SJSA1 (cell line): ENCODE results near the gene ERFL. TPM values are rescaled to one million over a fixed set of nuclear protein-coding genes. Genes with fewer than 3 reads are reported as not detected.

Experiments used
- DNase-seq, 2 experiments: peaks; one replicate each; pipeline ENCODE4 v3.0.0-alpha.2; 2015 to 2020; ENCODE audit warnings: low spot score in 2 of 2, low read depth in 1 of 2
- H3K27ac ChIP-seq: fragments of 250-450 bp; sonication (Bioruptor Pico); 2 replicates; pipeline ENCODE4 v1.5.1; 2020; ENCODE audit warnings: mild to moderate bottlenecking, moderate library complexity
- H3K27me3 ChIP-seq: fragments of 250-450 bp; sonication (Bioruptor Pico); replicated peaks from 2 replicates; pipeline ENCODE4 v1.5.1; 2020; ENCODE audit warnings: mild to moderate bottlenecking, moderate library complexity
- H3K36me3 ChIP-seq: fragments of 250-450 bp; sonication (Bioruptor Pico); 2 replicates; pipeline ENCODE4 v1.5.1; 2020; ENCODE audit warnings: mild to moderate bottlenecking
- H3K4me1 ChIP-seq: fragments of 250-450 bp; sonication (Bioruptor Pico); replicated peaks from 2 replicates; pipeline ENCODE4 v1.6.1; 2021; ENCODE audit warnings: mild to moderate bottlenecking
- H3K4me3 ChIP-seq: fragments of 250-450 bp; sonication (Bioruptor Pico); 2 replicates; pipeline ENCODE4 v1.5.1; 2020; ENCODE audit warnings: mild to moderate bottlenecking
- H3K9me3 ChIP-seq: fragments of 250-450 bp; sonication (Bioruptor Pico); replicated peaks from 2 replicates; pipeline ENCODE4 v1.5.1; 2020; ENCODE audit warnings: mild to moderate bottlenecking
- total RNA-seq: library from RNA; depleted of rRNA; stranded (reverse); fragments of >200 nt; shearing (Covaris generic); gene quantifications from 2 replicates; pipeline ENCODE4 v1.2.3, GENCODE V29; 2014

The ERFL gene
- total RNA-seq, 1 experiment from 2014 or later: not detected

GRCh38 chr19:41908724-41909464 is 19.4 kb downstream of the ERFL start:
- Histone ChIP-seq H3K4me3 (no peak overlapping the region), H3K4me1 (no peaks in the 10 kb centered on the region), H3K9me3 (no peaks in the 10 kb centered on the region), H3K27me3 (peaks cover 35% of the 10 kb centered on the region), H3K36me3 (peaks cover 31% of the 10 kb centered on the region), H3K27ac (no peak overlapping the region)
- no peak for DNase-seq

GRCh38 chr19:41907994-41908615 is 20.1 kb downstream of the ERFL start:
- DNase-seq: no peak
- H3K9me3 ChIP-seq: no peaks in the 10 kb centered on the region
- no peak overlapping the region for H3K27ac ChIP-seq
- peaks cover 28% of the 10 kb centered on the region for H3K27me3 ChIP-seq
- peaks cover 39% of the 10 kb centered on the region for H3K36me3 ChIP-seq
- no peak overlapping the region for H3K4me3 ChIP-seq
- H3K4me1 ChIP-seq: no peaks in the 10 kb centered on the region

- H3K4me3 ChIP-seq: no peak overlapping the region
- H3K4me1 ChIP-seq: no peaks in the 10 kb centered on the region
- H3K9me3 ChIP-seq: no peaks in the 10 kb centered on the region
- H3K27me3 ChIP-seq: peaks cover 21% of the 10 kb centered on the region
- H3K27ac ChIP-seq: no peak overlapping the region
- no peak for DNase-seq
- H3K36me3 ChIP-seq: peaks cover 49% of the 10 kb centered on the region
These were observed 21.2 kb downstream of the ERFL start for GRCh38 chr19:41906916-41907680.

- DNase-seq: no peak
These were observed 22.0 kb downstream of the ERFL start for GRCh38 chr19:41906271-41906670.

GRCh38 chr19:41905273-41906002 is 22.8 kb downstream of the ERFL start:
- Histone ChIP-seq H3K9me3 (no peaks in the 10 kb centered on the region), H3K4me1 (no peaks in the 10 kb centered on the region), H3K36me3 (peaks cover 63% of the 10 kb centered on the region), H3K27me3 (peaks cover 5% of the 10 kb centered on the region; the same call in 1 of the 2 replicates), H3K27ac (no peak overlapping the region), H3K4me3 (no peak overlapping the region)
- DNase-seq: no peak

More at GRCh38 chr19:41906271-41906670, 22.0 kb downstream of the ERFL start:
- H3K4me1 ChIP-seq: no peaks in the 10 kb centered on the region
- peaks cover 12% of the 10 kb centered on the region for H3K27me3 ChIP-seq
- H3K4me3 ChIP-seq: no peak overlapping the region
- no peaks in the 10 kb centered on the region for H3K9me3 ChIP-seq
- peaks cover 57% of the 10 kb centered on the region for H3K36me3 ChIP-seq
- no peak overlapping the region for H3K27ac ChIP-seq

- Histone ChIP-seq H3K9me3 (no peaks in the 10 kb centered on the region), H3K27ac (no peak overlapping the region), H3K4me3 (no peak overlapping the region), H3K36me3 (peaks cover 74% of the 10 kb centered on the region), H3K27me3 (no peaks in the 10 kb centered on the region), H3K4me1 (no peaks in the 10 kb centered on the region)
- DNase-seq: no peak
These were observed 24.0 kb downstream of the ERFL start for GRCh38 chr19:41904118-41904870.

GRCh38 chr19:41903193-41903953 is 24.9 kb downstream of the ERFL start:
- no peaks in the 10 kb centered on the region for H3K4me1 ChIP-seq
- no peak overlapping the region for H3K27ac ChIP-seq
- H3K9me3 ChIP-seq: no peaks in the 10 kb centered on the region
- DNase-seq: no peak
- no peaks in the 10 kb centered on the region for H3K27me3 ChIP-seq
- peaks cover 82% of the 10 kb centered on the region for H3K36me3 ChIP-seq
- no peak overlapping the region for H3K4me3 ChIP-seq

- Histone ChIP-seq H3K36me3 (peaks cover 90% of the 10 kb centered on the region), H3K27me3 (no peaks in the 10 kb centered on the region), H3K4me1 (no peaks in the 10 kb centered on the region), H3K27ac (no peak overlapping the region), H3K4me3 (no peak overlapping the region), H3K9me3 (no peaks in the 10 kb centered on the region)
- DNase-seq: no peak
These were observed 25.7 kb downstream of the ERFL start for GRCh38 chr19:41902594-41902993.

- H3K9me3 ChIP-seq: no peaks in the 10 kb centered on the region
- no peaks in the 10 kb centered on the region for H3K4me1 ChIP-seq
- H3K36me3 ChIP-seq: peaks cover 87% of the 10 kb centered on the region
- H3K27me3 ChIP-seq: no peaks in the 10 kb centered on the region
- DNase-seq: no peak
- no peak overlapping the region for H3K4me3 ChIP-seq
- H3K27ac ChIP-seq: no peak overlapping the region
These were observed 26.4 kb downstream of the ERFL start for GRCh38 chr19:41901707-41902360.

- Histone ChIP-seq H3K36me3 (peaks cover 73% of the 10 kb centered on the region), H3K4me3 (no peak overlapping the region), H3K4me1 (no peaks in the 10 kb centered on the region), H3K27me3 (no peaks in the 10 kb centered on the region), H3K27ac (no peak overlapping the region), H3K9me3 (no peaks in the 10 kb centered on the region)
- no peak for DNase-seq
These were observed 30.0 kb downstream of the ERFL start for GRCh38 chr19:41898235-41898634.

GRCh38 chr19:41897820-41898219 is 30.4 kb downstream of the ERFL start:
- H3K9me3 ChIP-seq: no peaks in the 10 kb centered on the region
- peaks cover 71% of the 10 kb centered on the region for H3K36me3 ChIP-seq
- H3K27me3 ChIP-seq: no peaks in the 10 kb centered on the region

GRCh38 chr19:41897181-41897580 is 31.1 kb downstream of the ERFL start:
- H3K4me1 ChIP-seq: no peaks in the 10 kb centered on the region
- H3K36me3 ChIP-seq: peaks cover 71% of the 10 kb centered on the region
- H3K27me3 ChIP-seq: no peaks in the 10 kb centered on the region
- no peak for DNase-seq
- H3K27ac ChIP-seq: no peak overlapping the region
- no peak overlapping the region for H3K4me3 ChIP-seq
- no peaks in the 10 kb centered on the region for H3K9me3 ChIP-seq

More at GRCh38 chr19:41897820-41898219, 30.4 kb downstream of the ERFL start:
- Histone ChIP-seq H3K4me3 (no peak overlapping the region), H3K4me1 (no peaks in the 10 kb centered on the region), H3K27ac (no peak overlapping the region)
- no peak for DNase-seq
